CD4-positive, alpha-beta memory T cell (primary cell): ENCODE measurements around the gene RNF43. TPM values are rescaled to one million over a fixed set of nuclear protein-coding genes. Genes with fewer than 3 reads are reported as not detected.

Experiments
- CTCF ChIA-PET: fragments of 350-600 bp; sonication (Branson Sonifier 250); formaldehyde crosslinking; loops from one replicate; lab custom pipeline; 2021; ENCODE audit warnings: inconsistent platforms; ENCODE audit not compliant: partially characterized antibody; lab: Charles Lee
- POLR2A ChIA-PET: fragments of 350-600 bp; sonication (Branson Sonifier 250); formaldehyde crosslinking; loops from one replicate; lab custom pipeline; 2021; ENCODE audit not compliant: partially characterized antibody; lab: Charles Lee
- DNase-seq, 5 donors: peaks; one replicate each; pipeline versions ENCODE4 v3.0.0 to v3.0.0-alpha.2; 2020 to 2022; ENCODE audit warnings: mixed read lengths in 1 of 5
- H3K27ac ChIP-seq: one replicate; pipeline ENCODE4 v1.7.0; 2013; ENCODE audit warnings: low read depth, low read length
- H3K27me3 ChIP-seq: 2 replicates; pipeline ENCODE4 v1.7.0; 2013; ENCODE audit warnings: mild to moderate bottlenecking, low read length, moderate library complexity; ENCODE audit not compliant: insufficient read depth
- H3K36me3 ChIP-seq: 2 replicates; pipeline ENCODE4 v1.7.0; 2013; ENCODE audit warnings: mild to moderate bottlenecking, low read length, moderate library complexity; ENCODE audit not compliant: insufficient read depth
- H3K4me1 ChIP-seq: 2 replicates; pipeline ENCODE4 v1.7.0; 2013; ENCODE audit warnings: mild to moderate bottlenecking, low read length, moderate library complexity; ENCODE audit not compliant: insufficient read depth
- H3K4me3 ChIP-seq, 2 donors: one replicate each; pipeline ENCODE4 v1.7.0; 2013; ENCODE audit warnings: low read length in 2 of 2, mild to moderate bottlenecking in 1 of 2
- H3K9me3 ChIP-seq, 2 donors: one replicate each; pipeline ENCODE4 v1.7.0; 2013; ENCODE audit warnings: low read length in 2 of 2, control low read depth in 1 of 2; ENCODE audit not compliant: control insufficient read depth in 1 of 2
- H3K27ac Mint-ChIP-seq, 7 donors: one replicate each; pipeline ENCODE4 v1.8.0; 2020 to 2021; ENCODE audit warnings: mixed read lengths in 7 of 7, mild to moderate bottlenecking in 6 of 7, inconsistent platforms in 3 of 7, moderate library complexity in 3 of 7
- H3K27me3 Mint-ChIP-seq, 2 donors: one replicate each; pipeline ENCODE4 v1.8.0; 2020 to 2021; ENCODE audit warnings: mixed read lengths in 2 of 2
- H3K36me3 Mint-ChIP-seq, 2 donors: one replicate each; pipeline ENCODE4 v1.8.0; 2020 to 2021; ENCODE audit warnings: mixed read lengths in 2 of 2, inconsistent platforms in 1 of 2, mild to moderate bottlenecking in 1 of 2
- H3K4me1 Mint-ChIP-seq, 4 donors: one replicate each; pipeline ENCODE4 v1.8.0; 2020 to 2021; ENCODE audit warnings: mixed read lengths in 4 of 4, mild to moderate bottlenecking in 1 of 4
- H3K4me3 Mint-ChIP-seq, 8 donors: one replicate each; pipeline ENCODE4 v1.8.0; 2020 to 2021; ENCODE audit warnings: mixed read lengths in 8 of 8, mild to moderate bottlenecking in 7 of 8, moderate library complexity in 6 of 8, inconsistent platforms in 3 of 8
- H3K9me3 Mint-ChIP-seq, 8 donors: one replicate each; pipeline ENCODE4 v1.8.0; 2020 to 2021; ENCODE audit warnings: mixed read lengths in 8 of 8, mild to moderate bottlenecking in 5 of 8, inconsistent platforms in 3 of 8, moderate library complexity in 1 of 8
- intact Hi-C: fragments of 100-400 bp; cut with micrococcal nuclease; formaldehyde crosslinking; loops from one replicate; pipeline ENCODE4 v1.15.1; 2023
- polyA plus RNA-seq, 2 donors: library from polyadenylated mRNA; unstranded; fragments of 300-500 nt; fragmentation: Illumina TruSeq; gene quantifications; one replicate each; pipeline ENCODE4 v1.2.3, GENCODE V29; 2021
- total RNA-seq, 2 experiments: library from RNA; stranded (reverse); gene quantifications; one replicate each; pipeline ENCODE4 v1.2.3, GENCODE V29; 2021

RNF43 gene
- total and polyA plus RNA-seq, 4 experiments from 2014 or later: 1.2 to 2.3 (median 1.6) TPM; not detected in 1

- Histone ChIP-seq H3K36me3 (no peaks in the 10 kb centered on the region), H3K4me3 (no peak overlapping the region), H3K4me1 (no peaks in the 10 kb centered on the region), H3K27me3 (no peaks in the 10 kb centered on the region), H3K27ac (no peak overlapping the region), H3K9me3 (no peaks in the 10 kb centered on the region)
- no peaks in the 10 kb centered on the region for H3K27me3 Mint-ChIP-seq
- H3K4me1 Mint-ChIP-seq: no peaks in the 10 kb centered on the region
- ChIA-PET CTCF (interaction anchor here (1.1 to 1.7 kb wide), 2 partner anchors 10 to 19 kb away, joined by 3 to 5 read pairs; partner anchors contain the start of gene RNF43), POLR2A (no interaction called here)
- H3K4me3 Mint-ChIP-seq: no peak overlapping the region
- no peak overlapping the region for H3K27ac Mint-ChIP-seq
- H3K36me3 Mint-ChIP-seq: peaks cover 0 to 22% of the 10 kb centered on the region in 2 donors
- DNase-seq: no peak
- no peaks in the 10 kb centered on the region for H3K9me3 Mint-ChIP-seq
- intact Hi-C loops: no loop called here
These were observed 18.9 kb upstream of the RNF43 start for GRCh38 chr17:58436245-58436644.

- no peaks in the 10 kb centered on the region for H3K27me3 Mint-ChIP-seq
- intact Hi-C loops: no loop called here
- no peak overlapping the region for H3K27ac Mint-ChIP-seq
- H3K4me3 Mint-ChIP-seq: no peak overlapping the region
- no peaks in the 10 kb centered on the region for H3K9me3 Mint-ChIP-seq
- peaks cover 3 to 22% of the 10 kb centered on the region in 2 donors for H3K36me3 Mint-ChIP-seq
- ChIA-PET POLR2A (no interaction called here), CTCF (interaction anchor here (1.2 kb wide), 1 partner anchor 15 kb away, joined by 3 read pairs; the partner anchor contains the start of gene RNF43)
- no peak for DNase-seq
- no peaks in the 10 kb centered on the region for H3K4me1 ChIP-seq
- no peaks in the 10 kb centered on the region for H3K36me3 ChIP-seq
- H3K4me1 Mint-ChIP-seq: no peaks in the 10 kb centered on the region
- H3K27me3 ChIP-seq: no peaks in the 10 kb centered on the region
- no peaks in the 10 kb centered on the region for H3K9me3 ChIP-seq
- H3K27ac ChIP-seq: no peak overlapping the region
- no peak overlapping the region for H3K4me3 ChIP-seq
These were observed 15.7 kb upstream of the RNF43 start for GRCh38 chr17:58432806-58433573.

- DNase-seq: no peak
- Mint-ChIP-seq H3K9me3 (no peaks in the 10 kb centered on the region), H3K27me3 (no peaks in the 10 kb centered on the region), H3K4me3 (peak overlapping the region in 1 of 8 donors; percentile 28), H3K27ac (no peak overlapping the region), H3K4me1 (no peaks in the 10 kb centered on the region), H3K36me3 (peaks cover 3 to 4% of the 10 kb centered on the region in 2 donors)
- POLR2A ChIA-PET: interaction anchor here (0.8 kb wide), 1 partner anchor 11 kb away, joined by 3 read pairs; the partner anchor contains the start of gene RNF43
- no peak overlapping the region for H3K27ac ChIP-seq
- no peaks in the 10 kb centered on the region for H3K36me3 ChIP-seq
- H3K27me3 ChIP-seq: no peaks in the 10 kb centered on the region
- no peaks in the 10 kb centered on the region for H3K4me1 ChIP-seq
- H3K9me3 ChIP-seq: no peaks in the 10 kb centered on the region
- CTCF ChIA-PET: interaction anchor here (1.5 to 1.7 kb wide), 3 partner anchors 10 to 110 kb away, joined by 4 to 8 read pairs (median 4); partner anchors contain the start of gene RNF43
- intact Hi-C loops: no loop called here
- H3K4me3 ChIP-seq: no peak overlapping the region
These were observed 10.5 kb upstream of the RNF43 start for GRCh38 chr17:58427807-58428206.

- Histone ChIP-seq H3K27ac (no peak overlapping the region), H3K4me3 (no peak overlapping the region), H3K36me3 (no peaks in the 10 kb centered on the region), H3K4me1 (peaks cover 15% of the 10 kb centered on the region), H3K27me3 (no peaks in the 10 kb centered on the region), H3K9me3 (no peaks in the 10 kb centered on the region)
- H3K4me3 Mint-ChIP-seq: no peak overlapping the region
- no peak overlapping the region for H3K27ac Mint-ChIP-seq
- no peaks in the 10 kb centered on the region for H3K27me3 Mint-ChIP-seq
- POLR2A ChIA-PET: interaction anchor here (0.6 kb wide), 1 partner anchor 90 kb away, joined by 3 read pairs; no protein-coding TSS in a partner anchor
- peaks cover 7 to 15% (median 9%) of the 10 kb centered on the region in 4 donors for H3K4me1 Mint-ChIP-seq
- CTCF ChIA-PET: interaction anchor here (6.3 kb wide), 1 partner anchor 104 kb away, joined by 171 read pairs; no protein-coding TSS in a partner anchor
- H3K36me3 Mint-ChIP-seq: no peaks in the 10 kb centered on the region
- H3K9me3 Mint-ChIP-seq: no peaks in the 10 kb centered on the region
- no peak for DNase-seq
- intact Hi-C loops: no loop called here
These were observed 4.4 kb upstream of the RNF43 start for GRCh38 chr17:58421711-58422110.

- Mint-ChIP-seq H3K27me3 (no peaks in the 10 kb centered on the region), H3K4me1 (peaks cover 7 to 15% (median 9%) of the 10 kb centered on the region in 4 donors), H3K9me3 (no peaks in the 10 kb centered on the region), H3K36me3 (no peaks in the 10 kb centered on the region), H3K4me3 (no peak overlapping the region), H3K27ac (no peak overlapping the region)
- no peak overlapping the region for H3K27ac ChIP-seq
- H3K4me1 ChIP-seq: peaks cover 15% of the 10 kb centered on the region
- intact Hi-C loops: no loop called here
- ChIA-PET POLR2A (interaction anchor here (0.6 to 1.3 kb wide), 3 partner anchors 76 to 89 kb away, joined by 3 read pairs; no protein-coding TSS in a partner anchor), CTCF (interaction anchor here (4.7 to 6.3 kb wide), 2 partner anchors 76 to 103 kb away, joined by 56 to 171 read pairs; no protein-coding TSS in a partner anchor)
- H3K36me3 ChIP-seq: no peaks in the 10 kb centered on the region
- H3K4me3 ChIP-seq: no peak overlapping the region
- no peak for DNase-seq
- no peaks in the 10 kb centered on the region for H3K27me3 ChIP-seq
- H3K9me3 ChIP-seq: no peaks in the 10 kb centered on the region
These were observed 3.5 kb upstream of the RNF43 start for GRCh38 chr17:58420827-58421226.

GRCh38 chr17:58416937-58417299 lies 416 bp downstream of the RNF43 start:
- no peak overlapping the region for H3K4me3 ChIP-seq
- Mint-ChIP-seq H3K4me3 (peak overlapping the region in 1 of 8 donors; percentile 39), H3K27me3 (no peaks in the 10 kb centered on the region), H3K27ac (peak overlapping the region in 6 of 7 donors; percentile 15 to 77 (median 65)), H3K4me1 (peaks cover 7 to 15% (median 9%) of the 10 kb centered on the region in 4 donors), H3K36me3 (no peaks in the 10 kb centered on the region), H3K9me3 (no peaks in the 10 kb centered on the region)
- POLR2A ChIA-PET: interaction anchor here (0.7 to 2.0 kb wide), 13 partner anchors 9 to 1332 kb away, joined by 3 to 43 read pairs (median 9); partner anchors contain the start of genes AKAP1, HSF5, SUPT4H1 and TSPOAP1
- peaks cover 15% of the 10 kb centered on the region for H3K4me1 ChIP-seq
- no peaks in the 10 kb centered on the region for H3K36me3 ChIP-seq
- intact Hi-C loops: loop anchor here (1.0 kb wide), 7 partner anchors 65 to 168 kb away; partner anchors contain the start of gene SUPT4H1
- no peaks in the 10 kb centered on the region for H3K9me3 ChIP-seq
- CTCF ChIA-PET: interaction anchor here (0.7 to 6.3 kb wide), 32 partner anchors 8 to 427 kb away, joined by 3 to 171 read pairs (median 4); partner anchors contain the start of genes HSF5 and SUPT4H1
- no peak for DNase-seq
- peak overlapping the region; percentile 4 for H3K27ac ChIP-seq
- H3K27me3 ChIP-seq: no peaks in the 10 kb centered on the region

- DNase-seq: no peak
- H3K27me3 Mint-ChIP-seq: no peaks in the 10 kb centered on the region
- peaks cover 7 to 15% (median 9%) of the 10 kb centered on the region in 4 donors for H3K4me1 Mint-ChIP-seq
- Histone ChIP-seq H3K36me3 (no peaks in the 10 kb centered on the region), H3K9me3 (no peaks in the 10 kb centered on the region), H3K4me1 (peaks cover 15% of the 10 kb centered on the region), H3K27ac (no peak overlapping the region), H3K4me3 (no peak overlapping the region), H3K27me3 (no peaks in the 10 kb centered on the region)
- peak overlapping the region in 1 of 7 donors; percentile 66 for H3K27ac Mint-ChIP-seq
- ChIA-PET POLR2A (interaction anchor here (1.5 to 3.1 kb wide), 5 partner anchors 11 to 99 kb away, joined by 3 to 43 read pairs (median 13); partner anchors contain the start of gene TSPOAP1), CTCF (interaction anchor here (1.7 to 6.3 kb wide), 7 partner anchors 64 to 166 kb away, joined by 4 to 171 read pairs (median 27); partner anchors contain the start of genes HSF5 and SUPT4H1)
- H3K9me3 Mint-ChIP-seq: no peaks in the 10 kb centered on the region
- no peaks in the 10 kb centered on the region for H3K36me3 Mint-ChIP-seq
- no peak overlapping the region for H3K4me3 Mint-ChIP-seq
- intact Hi-C loops: no loop called here
These were observed 938 bp downstream of the RNF43 start for GRCh38 chr17:58416396-58416795.
